Hematopoietic multipotent progenitor cell treated with erythropoietin and hydrocortisone succinate and interleukin-3 and kit ligand, for 17 days (in vitro differentiated cells): ENCODE measurements around the gene BORCS8.
A peak's percentile ranks its signal among the peaks of the same experiment; 100 is the strongest.
"Not testable (repeated sequence)": the region's sequence is repeated elsewhere in the genome, so short reads cannot be mapped to it uniquely, and the experiment has no call there.

Source experiments
- DNase-seq: peaks from one replicate; pipeline ENCODE4 v3.0.0-alpha.2; 2015; ENCODE audit warnings: low spot score

The BORCS8 gene

DNA sequence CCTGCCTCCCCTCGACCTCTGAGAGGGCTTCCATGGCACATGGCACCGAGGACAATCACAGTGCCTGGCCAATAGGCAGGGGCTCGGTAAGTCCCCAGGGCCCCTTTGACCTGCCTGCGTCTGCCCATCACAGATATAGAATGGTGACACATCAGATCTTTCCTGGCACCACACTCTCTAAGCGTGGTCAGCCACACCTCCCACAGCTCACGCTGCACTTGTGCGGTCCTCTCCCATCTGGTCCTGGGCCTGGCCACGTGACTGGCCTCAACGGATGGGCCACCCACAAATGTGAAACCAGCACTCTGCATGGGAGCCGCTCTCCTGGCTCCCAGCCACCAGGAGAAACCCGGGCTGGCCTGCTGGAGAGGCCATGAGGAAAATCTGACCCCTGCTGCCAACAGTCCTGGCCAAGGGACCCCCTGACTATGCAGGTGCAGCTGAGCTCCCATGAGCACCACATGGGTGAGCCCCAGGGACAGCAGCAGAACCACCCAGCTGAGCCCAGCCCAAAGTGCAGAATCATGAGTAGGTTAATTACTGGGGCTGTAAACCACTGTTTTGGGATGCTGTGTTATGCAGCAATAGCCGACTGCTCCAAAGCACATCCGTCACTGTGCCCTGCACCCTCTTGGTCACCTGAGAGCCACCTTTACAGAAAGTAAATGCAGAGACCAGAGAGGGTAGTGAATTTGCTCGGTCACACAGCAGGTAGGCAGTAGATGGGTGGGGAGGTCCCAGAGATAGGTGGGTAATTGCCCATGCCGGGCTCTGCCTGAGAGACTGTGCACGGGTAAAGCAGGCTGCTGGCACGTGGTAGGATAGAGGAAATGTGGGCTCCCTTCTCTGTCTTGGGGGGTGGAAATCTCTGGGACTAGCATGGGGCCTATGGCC lies 12.2 kb downstream of the BORCS8 start:
- DNase-seq: peak; percentile 17

DNA sequence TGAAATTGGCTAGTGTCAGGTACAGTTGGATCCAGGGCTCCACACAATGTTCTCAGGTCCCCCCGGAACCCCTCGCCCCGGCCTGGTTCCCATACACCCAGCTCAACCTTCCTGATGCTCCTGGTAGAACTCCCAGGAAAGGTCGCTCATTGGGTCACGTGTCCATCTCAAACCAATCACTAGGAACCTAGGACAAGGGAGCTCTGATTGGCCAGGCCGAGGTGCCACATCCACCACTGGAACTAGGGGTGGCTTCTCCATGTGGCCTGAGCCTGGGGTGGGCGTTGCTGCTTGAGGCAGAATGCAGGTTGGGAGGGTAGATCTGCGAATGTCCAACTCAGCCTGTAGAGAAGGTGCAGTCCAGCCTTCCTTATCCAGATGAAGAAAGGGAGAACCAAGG lies 15.0 kb downstream of the BORCS8 start:
- DNase-seq: no peak

DNA sequence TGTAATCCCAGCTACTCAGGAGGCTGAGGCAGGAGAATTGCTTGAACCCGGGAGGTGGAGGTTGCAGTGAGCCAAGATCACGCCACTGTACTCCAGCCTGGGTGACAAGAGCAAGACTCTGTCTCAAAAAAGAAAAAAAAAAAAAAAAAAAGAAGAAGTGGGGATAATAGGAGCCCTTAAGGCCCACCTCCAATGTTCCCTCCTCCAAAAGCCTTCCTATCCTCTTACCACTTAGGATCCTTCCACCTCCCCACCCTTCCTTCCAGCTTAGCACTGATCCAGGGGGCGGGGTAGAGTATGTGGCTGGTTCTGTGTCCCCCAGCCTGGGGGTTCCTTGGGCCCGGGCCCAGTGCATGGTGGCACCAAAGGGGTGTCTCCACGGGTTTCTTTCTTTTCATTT lies 18.7 kb downstream of the BORCS8 start:
- DNase-seq: not testable (repeated sequence)

DNA sequence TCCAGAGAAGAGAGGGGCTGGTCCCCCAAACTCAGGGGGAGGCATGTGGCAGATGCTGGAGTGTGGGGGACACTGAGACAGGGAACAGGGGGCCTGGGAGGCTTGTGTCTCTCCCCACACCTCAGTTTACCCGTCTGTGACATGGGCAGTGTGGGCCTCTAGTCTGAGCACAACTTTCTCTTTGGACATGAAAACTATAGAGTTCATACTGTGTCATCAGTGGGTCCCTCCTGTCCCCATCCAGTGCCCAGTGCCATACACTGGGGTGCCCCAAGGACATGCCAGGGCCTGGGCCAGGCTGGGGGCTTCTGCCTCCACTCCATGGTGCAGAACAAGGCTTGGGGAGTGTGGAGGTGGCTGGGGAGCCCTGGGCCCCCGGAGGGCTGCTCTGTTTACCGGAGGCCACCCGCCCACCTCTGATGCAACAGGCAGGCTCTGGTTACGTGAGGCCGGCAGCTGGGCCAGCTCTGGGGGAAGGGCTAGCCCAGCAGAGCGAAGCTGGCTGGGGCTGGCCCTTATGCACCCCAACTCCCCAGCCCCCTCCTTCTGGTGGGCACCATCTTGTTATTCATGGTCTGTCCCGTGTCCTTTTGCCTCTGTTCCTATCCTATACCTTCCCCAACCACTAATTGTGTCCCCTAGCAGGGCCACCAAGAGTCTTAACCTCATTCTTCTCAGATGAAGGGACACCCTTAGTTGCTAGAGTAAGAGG lies 20.0 kb downstream of the BORCS8 start:
- no peak for DNase-seq

GRCh38 chr19:19170873-19171672 lies 20.9 kb downstream of the BORCS8 start:
- DNase-seq: no peak

GRCh38 chr19:19170053-19170872 lies 21.7 kb downstream of the BORCS8 start, which contains the start of gene MEF2B:
Gene MEF2B (minus strand): TSS chr19:19170263. CDS start chr19:19150735, 19,528 bp downstream.
- DNase-seq: peak; percentile 66

GRCh38 chr19:19169236-19170052 lies 22.5 kb downstream of the BORCS8 start:
- DNase-seq: no peak

GRCh38 chr19:19167612-19168011 lies 24.3 kb downstream of the BORCS8 start:
- DNase-seq: no peak

DNA sequence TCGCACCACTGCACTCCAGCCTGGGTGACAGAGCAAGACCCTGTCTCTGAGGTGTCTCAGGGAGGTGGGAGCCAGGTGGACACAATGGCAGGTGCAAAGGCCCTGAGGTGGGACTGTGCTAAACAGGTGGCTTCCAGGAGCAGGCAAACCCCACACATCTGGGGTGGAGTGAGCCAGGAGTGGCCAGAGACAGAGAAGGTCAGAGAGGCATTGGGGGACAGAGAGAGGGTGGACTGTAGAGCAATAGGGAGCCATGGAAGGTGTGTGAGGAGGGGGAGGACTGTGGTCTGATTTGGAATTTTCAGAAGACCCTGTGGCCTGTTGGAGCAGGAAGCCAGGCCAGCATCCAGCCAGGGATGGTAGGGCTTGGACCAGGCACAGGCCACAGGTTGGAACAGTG lies 26.6 kb downstream of the BORCS8 start:
- no peak for DNase-seq

- no peak for DNase-seq
These were observed 29.5 kb downstream of the BORCS8 start for GRCh38 chr19:19162495-19162894.

GRCh38 chr19:19160461-19161035 lies 31.4 kb downstream of the BORCS8 start:
- DNase-seq: no peak

GRCh38 chr19:19159534-19159933 lies 32.4 kb downstream of the BORCS8 start:
- no peak for DNase-seq

DNA sequence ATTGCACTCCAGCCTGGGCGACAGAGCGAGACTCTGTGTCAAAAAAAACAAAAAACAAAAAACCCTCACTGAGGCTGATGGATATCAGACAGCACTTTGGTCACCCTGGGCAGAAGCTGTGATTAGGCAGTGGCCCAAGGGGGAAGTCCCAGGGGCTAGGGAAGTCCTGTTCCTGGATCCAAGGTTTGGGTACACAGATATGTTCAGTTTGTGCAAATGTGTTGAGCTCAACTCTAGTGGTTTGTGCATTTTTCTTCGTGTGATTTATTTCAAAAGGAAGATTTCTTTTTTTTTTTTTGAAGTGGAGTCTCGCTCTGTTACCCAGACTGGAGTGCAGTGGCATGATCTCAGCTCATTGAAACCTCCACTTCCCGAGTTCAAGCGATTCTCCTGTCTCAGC lies 34.1 kb downstream of the BORCS8 start:
- no peak for DNase-seq

DNA sequence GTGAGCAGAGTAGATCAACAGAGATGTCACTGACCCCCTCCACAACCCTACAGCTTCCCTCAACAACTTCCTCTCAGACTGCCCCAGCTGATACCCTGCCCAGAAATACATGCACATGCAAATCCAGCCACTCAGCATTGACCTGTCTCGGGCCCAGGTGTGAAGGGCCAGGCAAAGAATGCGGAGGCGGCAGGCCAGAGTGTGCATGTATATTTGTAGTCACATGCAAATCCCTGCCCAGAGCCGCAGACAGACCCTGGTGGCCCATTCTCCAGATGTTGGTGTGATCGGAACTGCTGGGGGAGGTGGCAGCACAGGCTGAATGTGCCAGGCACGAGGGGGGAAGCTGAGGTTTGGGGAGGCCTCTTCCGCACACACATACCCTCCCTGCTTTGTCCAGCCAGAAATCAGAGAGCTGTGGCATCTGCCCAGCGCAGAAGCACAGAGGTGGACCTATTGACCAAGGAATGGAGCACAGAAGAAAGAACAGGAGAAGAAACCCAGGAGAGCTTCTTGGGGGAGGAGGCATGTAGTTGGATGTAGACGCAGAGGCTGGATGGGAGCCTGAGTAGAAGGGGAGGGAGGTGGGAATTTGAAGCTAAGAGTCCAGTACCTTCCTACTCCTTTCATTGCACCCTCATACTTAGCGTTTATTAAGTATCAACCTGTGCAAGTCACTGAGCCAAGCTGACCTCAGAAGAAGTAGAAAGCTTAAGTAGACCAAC lies 36.3 kb downstream of the BORCS8 start:
- no peak for DNase-seq

DNA sequence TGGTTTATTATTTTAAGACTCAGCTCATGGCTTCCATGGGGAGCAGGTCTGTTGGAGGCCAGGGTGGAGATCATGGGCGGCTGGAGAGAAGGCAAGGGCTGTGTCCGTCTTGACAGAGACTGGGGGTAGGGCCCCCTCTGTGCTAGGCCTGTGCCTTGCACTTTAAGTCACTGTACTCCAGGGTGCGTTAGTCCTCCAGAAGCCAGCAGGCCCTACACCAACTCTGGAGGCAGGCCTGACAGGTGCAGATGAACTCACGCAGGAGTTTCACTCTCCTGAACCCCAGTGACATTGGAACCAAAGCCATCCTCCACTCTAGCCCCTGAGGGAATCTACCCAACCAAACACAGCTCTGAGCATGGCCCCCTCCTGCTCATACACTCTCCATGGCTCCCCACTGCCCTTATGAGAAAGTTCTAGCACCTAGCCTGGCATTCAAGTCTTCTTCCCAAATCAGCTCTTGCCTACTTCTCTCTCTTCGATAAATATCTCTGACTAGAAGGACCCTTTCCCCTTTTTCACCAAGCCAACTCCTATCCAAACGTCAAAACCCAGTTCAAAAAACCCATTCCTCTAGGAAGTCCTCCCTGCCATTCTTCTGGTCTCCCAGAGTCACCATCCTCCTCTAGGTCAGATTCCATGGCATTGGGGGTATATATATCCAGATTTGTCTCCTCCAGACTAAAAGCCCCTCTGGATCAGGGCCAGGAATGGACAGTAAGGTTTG lies 37.0 kb downstream of the BORCS8 start:
- DNase-seq: no peak

GRCh38 chr19:19152668-19153384 lies 39.1 kb downstream of the BORCS8 start:
- DNase-seq: no peak

DNA sequence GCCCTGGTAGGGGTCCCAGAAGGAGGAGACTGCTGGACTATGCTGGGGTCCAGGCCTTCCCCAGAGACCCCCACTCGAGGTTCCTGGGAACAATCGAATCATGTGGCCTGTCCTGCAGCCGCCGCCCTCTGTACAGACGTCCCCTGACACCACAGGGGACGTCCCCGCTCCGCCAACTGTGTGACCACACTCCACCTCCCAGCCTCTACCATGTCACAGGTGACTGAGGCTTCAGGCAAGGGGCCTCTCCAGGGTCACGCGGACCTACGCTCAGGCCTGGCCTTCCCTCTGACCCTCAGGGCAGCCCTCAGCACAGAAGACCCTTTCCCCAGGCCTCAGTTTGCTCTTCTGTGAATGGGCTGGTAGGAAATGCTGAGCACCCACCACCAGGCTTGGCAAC lies 40.5 kb downstream of the BORCS8 start:
- DNase-seq: no peak

- DNase-seq: no peak
These were observed 42.5 kb downstream of the BORCS8 start for GRCh38 chr19:19149435-19149834.
